H1 (cell line): ENCODE measurements around the gene FOSL2.

Experiments
- ATF3 ChIP-seq: IDR thresholded peaks from 2 replicates; pipeline ENCODE4 v1.6.1; 2011; ENCODE audit warnings: low read depth, mild to moderate bottlenecking, low read length; ENCODE audit not compliant: insufficient read depth
- CTCF ChIP-seq, 3 experiments: IDR thresholded peaks; 1 replicate in 2 of 3; 2 replicates in 1 of 3; pipeline versions ENCODE4 v1.5.1 to v1.6.1; 2011; ENCODE audit warnings: low read length in 3 of 3, mild to moderate bottlenecking in 3 of 3, inconsistent platforms in 2 of 3, low read depth in 1 of 3, moderate library complexity in 1 of 3; ENCODE audit not compliant: insufficient read depth in 1 of 3; ENCODE audit errors: control extremely low read depth in 1 of 3
- EP300 ChIP-seq, 2 experiments: IDR thresholded peaks; 1 replicate in 1 of 2; 2 replicates in 1 of 2; pipeline ENCODE4 v1.6.1; 2011 to 2012; ENCODE audit warnings: low read depth in 2 of 2, low read length in 2 of 2, mild to moderate bottlenecking in 2 of 2, borderline replicate concordance in 1 of 2, inconsistent platforms in 1 of 2, moderate library complexity in 1 of 2
- JUN ChIP-seq: IDR thresholded peaks from 2 replicates; pipeline ENCODE4 v1.6.1; 2011; ENCODE audit warnings: low read depth, mild to moderate bottlenecking, improper control_type of control experiment, low read length
- POLR2AphosphoS5 ChIP-seq: IDR thresholded peaks from 2 replicates; pipeline ENCODE4 v1.6.1; 2011; ENCODE audit warnings: low read depth, low read length

- TF ChIP-seq POLR2AphosphoS5 = no peak
- peak; percentile 39 to 50 (median 44); a peak in 3 of 4 replicates for TF ChIP-seq CTCF (IDR thresholded peaks at IDR 0.05; ENCODE audit: control extremely low read depth in 1 of 3, insufficient read depth in 1 of 3, low read depth in 1 of 3, low read length in 3 of 3)
- no peak for TF ChIP-seq JUN
- no peak for TF ChIP-seq ATF3
- TF ChIP-seq EP300 (IDR thresholded peaks at IDR 0.05; ENCODE audit: borderline replicate concordance in 1 of 2, low read depth in 2 of 2, low read length in 2 of 2) = no peak
These were observed 20.7 kb downstream of the FOSL2 start for GRCh38 chr2:28413152-28413898.
